Activated naive CD8-positive, alpha-beta T cell treated with anti-CD3 and anti-CD28 coated beads for 36 hours (primary cell): ENCODE data around the gene ZBTB21. TPM values are rescaled to one million over a fixed set of nuclear protein-coding genes. Genes with fewer than 3 reads are reported as not detected.

Experiments used
- DNase-seq: peaks from one replicate; pipeline ENCODE4 v3.0.0; 2021
- H3K27ac Mint-ChIP-seq: one replicate; pipeline ENCODE4 v1.8.0; 2022; ENCODE audit warnings: mild to moderate bottlenecking, moderate library complexity, mixed read lengths
- H3K27me3 Mint-ChIP-seq: one replicate; pipeline ENCODE4 v1.8.0; 2022; ENCODE audit warnings: mild to moderate bottlenecking, mixed read lengths
- H3K36me3 Mint-ChIP-seq: one replicate; pipeline ENCODE4 v1.8.0; 2021; ENCODE audit warnings: mild to moderate bottlenecking, mixed read lengths
- H3K4me1 Mint-ChIP-seq: one replicate; pipeline ENCODE4 v1.8.0; 2021; ENCODE audit warnings: mixed read lengths
- H3K4me3 Mint-ChIP-seq: one replicate; pipeline ENCODE4 v1.8.0; 2022; ENCODE audit warnings: mild to moderate bottlenecking, moderate library complexity, mixed read lengths
- H3K9me3 Mint-ChIP-seq: one replicate; pipeline ENCODE4 v1.8.0; 2022; ENCODE audit warnings: mixed read lengths
- total RNA-seq, 2 experiments: library from RNA; stranded (reverse); gene quantifications; one replicate each; pipeline ENCODE4 v1.2.3, GENCODE V29; 2021

Gene ZBTB21
- total RNA-seq, 2 experiments from 2014 or later: 29.6 to 29.7 TPM

- Mint-ChIP-seq H3K4me1 (no peaks in the 10 kb centered on the region), H3K27ac (no peak overlapping the region), H3K27me3 (no peaks in the 10 kb centered on the region), H3K4me3 (no peak overlapping the region), H3K9me3 (no peaks in the 10 kb centered on the region), H3K36me3 (no peaks in the 10 kb centered on the region)
- DNase-seq: no peak
Measured at GRCh38 chr21:42031816-42032215, 21.7 kb upstream of the ZBTB21 start.

GRCh38 chr21:42031241-42031640 is 21.1 kb upstream of the ZBTB21 start:
- Mint-ChIP-seq H3K4me1 (no peaks in the 10 kb centered on the region), H3K27ac (no peak overlapping the region), H3K4me3 (no peak overlapping the region), H3K9me3 (no peaks in the 10 kb centered on the region), H3K36me3 (no peaks in the 10 kb centered on the region), H3K27me3 (no peaks in the 10 kb centered on the region)
- no peak for DNase-seq

DNA sequence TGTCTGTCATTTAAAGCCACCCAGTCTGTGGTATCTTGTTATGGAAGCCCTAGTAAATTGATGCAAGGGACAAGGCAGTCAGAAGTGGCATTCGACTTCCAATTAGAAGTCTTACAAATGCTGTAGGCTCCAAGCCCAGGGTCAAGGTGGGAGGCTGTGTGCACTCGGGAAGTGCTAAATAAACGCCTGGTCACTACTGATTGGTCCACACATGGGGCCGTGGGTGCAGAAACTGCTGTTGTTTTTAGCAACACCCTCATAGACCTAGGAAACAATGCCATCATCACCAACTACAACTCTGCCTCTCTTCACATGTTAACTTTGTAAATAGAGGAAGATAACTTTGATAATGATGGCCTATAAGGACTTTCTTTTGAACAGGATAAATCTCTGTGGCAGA is 20.2 kb upstream of the ZBTB21 start:
- DNase-seq: no peak
- Mint-ChIP-seq H3K4me1 (no peaks in the 10 kb centered on the region), H3K27me3 (no peaks in the 10 kb centered on the region), H3K4me3 (no peak overlapping the region), H3K9me3 (no peaks in the 10 kb centered on the region), H3K36me3 (no peaks in the 10 kb centered on the region), H3K27ac (no peak overlapping the region)

DNA sequence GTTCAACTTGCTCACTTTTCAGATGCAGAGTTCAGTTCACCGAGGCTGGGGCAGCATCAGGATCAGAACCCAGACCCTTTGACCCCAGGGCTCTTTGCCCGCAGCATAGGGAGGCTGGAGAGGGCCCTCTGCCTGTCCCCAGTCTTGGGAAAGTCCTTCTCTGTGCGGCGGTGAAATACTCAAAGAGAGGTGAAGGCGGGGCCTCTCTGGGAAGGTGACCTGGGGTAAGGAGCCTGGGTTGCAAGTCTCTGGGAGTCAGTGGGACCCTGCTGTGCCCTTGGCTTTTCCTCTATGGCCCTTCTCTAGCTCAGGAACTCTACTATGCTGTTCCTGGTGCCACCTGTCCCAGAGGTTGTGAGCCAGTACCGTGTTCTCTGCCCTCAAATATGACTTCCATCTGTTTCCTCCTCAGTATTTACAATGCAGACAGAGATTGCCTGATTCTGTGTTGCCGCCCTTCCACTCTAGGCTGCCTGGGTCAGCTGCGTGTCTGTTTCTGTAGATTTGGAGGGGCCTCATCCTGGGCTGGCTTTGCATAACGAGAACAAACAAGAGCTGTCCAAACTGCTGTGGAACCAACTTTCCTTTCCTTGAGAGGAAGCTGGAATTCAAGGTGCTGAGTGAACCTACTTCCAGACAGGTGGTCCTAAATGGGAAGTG is 18.7 kb upstream of the ZBTB21 start:
- no peak for DNase-seq
- H3K9me3 Mint-ChIP-seq: no peaks in the 10 kb centered on the region
- no peak overlapping the region for H3K4me3 Mint-ChIP-seq
- H3K27ac Mint-ChIP-seq: no peak overlapping the region
- no peaks in the 10 kb centered on the region for H3K27me3 Mint-ChIP-seq
- no peaks in the 10 kb centered on the region for H3K4me1 Mint-ChIP-seq
- no peaks in the 10 kb centered on the region for H3K36me3 Mint-ChIP-seq

GRCh38 chr21:42027822-42028765 is 17.9 kb upstream of the ZBTB21 start:
- Mint-ChIP-seq H3K27me3 (no peaks in the 10 kb centered on the region), H3K9me3 (no peaks in the 10 kb centered on the region), H3K27ac (no peak overlapping the region), H3K36me3 (no peaks in the 10 kb centered on the region), H3K4me3 (no peak overlapping the region), H3K4me1 (no peaks in the 10 kb centered on the region)
- DNase-seq: no peak

GRCh38 chr21:42027085-42027821 is 17.1 kb upstream of the ZBTB21 start:
- no peaks in the 10 kb centered on the region for H3K27me3 Mint-ChIP-seq
- DNase-seq: no peak
- no peaks in the 10 kb centered on the region for H3K9me3 Mint-ChIP-seq
- H3K4me3 Mint-ChIP-seq: no peak overlapping the region
- H3K36me3 Mint-ChIP-seq: no peaks in the 10 kb centered on the region
- H3K4me1 Mint-ChIP-seq: no peaks in the 10 kb centered on the region
- no peak overlapping the region for H3K27ac Mint-ChIP-seq

- Mint-ChIP-seq H3K4me3 (no peak overlapping the region), H3K4me1 (no peaks in the 10 kb centered on the region), H3K9me3 (no peaks in the 10 kb centered on the region), H3K36me3 (no peaks in the 10 kb centered on the region), H3K27ac (no peak overlapping the region), H3K27me3 (no peaks in the 10 kb centered on the region)
- DNase-seq: no peak
Measured at GRCh38 chr21:42026082-42026435, 15.9 kb upstream of the ZBTB21 start.

GRCh38 chr21:42025376-42026081 is 15.4 kb upstream of the ZBTB21 start:
- Mint-ChIP-seq H3K27me3 (no peaks in the 10 kb centered on the region), H3K36me3 (no peaks in the 10 kb centered on the region), H3K4me1 (no peaks in the 10 kb centered on the region), H3K9me3 (no peaks in the 10 kb centered on the region), H3K27ac (no peak overlapping the region), H3K4me3 (no peak overlapping the region)
- DNase-seq: no peak

- H3K36me3 Mint-ChIP-seq: no peaks in the 10 kb centered on the region
- H3K27me3 Mint-ChIP-seq: no peaks in the 10 kb centered on the region
- H3K4me3 Mint-ChIP-seq: no peak overlapping the region
- H3K9me3 Mint-ChIP-seq: no peaks in the 10 kb centered on the region
- no peak for DNase-seq
- no peak overlapping the region for H3K27ac Mint-ChIP-seq
- no peaks in the 10 kb centered on the region for H3K4me1 Mint-ChIP-seq
Measured at GRCh38 chr21:42022906-42023305, 12.7 kb upstream of the ZBTB21 start.

- Mint-ChIP-seq H3K36me3 (no peaks in the 10 kb centered on the region), H3K27ac (no peak overlapping the region), H3K4me3 (no peak overlapping the region), H3K4me1 (no peaks in the 10 kb centered on the region), H3K9me3 (no peaks in the 10 kb centered on the region), H3K27me3 (no peaks in the 10 kb centered on the region)
- DNase-seq: no peak
Measured at GRCh38 chr21:42022091-42022430, 11.9 kb upstream of the ZBTB21 start.

GRCh38 chr21:42021371-42022090 is 11.4 kb upstream of the ZBTB21 start:
- H3K27me3 Mint-ChIP-seq: no peaks in the 10 kb centered on the region
- no peaks in the 10 kb centered on the region for H3K9me3 Mint-ChIP-seq
- no peaks in the 10 kb centered on the region for H3K4me1 Mint-ChIP-seq
- no peak overlapping the region for H3K4me3 Mint-ChIP-seq
- no peak for DNase-seq
- H3K36me3 Mint-ChIP-seq: no peaks in the 10 kb centered on the region
- no peak overlapping the region for H3K27ac Mint-ChIP-seq

- Mint-ChIP-seq H3K9me3 (no peaks in the 10 kb centered on the region), H3K36me3 (peaks cover 1% of the 10 kb centered on the region), H3K27me3 (no peaks in the 10 kb centered on the region), H3K27ac (no peak overlapping the region), H3K4me1 (no peaks in the 10 kb centered on the region), H3K4me3 (no peak overlapping the region)
- DNase-seq: no peak
Measured at GRCh38 chr21:42019706-42020105, 9.5 kb upstream of the ZBTB21 start.

- H3K27ac Mint-ChIP-seq: no peak overlapping the region
- H3K4me1 Mint-ChIP-seq: no peaks in the 10 kb centered on the region
- no peak overlapping the region for H3K4me3 Mint-ChIP-seq
- DNase-seq: no peak
- no peaks in the 10 kb centered on the region for H3K9me3 Mint-ChIP-seq
- H3K27me3 Mint-ChIP-seq: no peaks in the 10 kb centered on the region
- peaks cover 1% of the 10 kb centered on the region for H3K36me3 Mint-ChIP-seq
Measured at GRCh38 chr21:42019101-42019605, 9.0 kb upstream of the ZBTB21 start.

GRCh38 chr21:42017022-42017421 is 6.9 kb upstream of the ZBTB21 start:
- no peaks in the 10 kb centered on the region for H3K27me3 Mint-ChIP-seq
- no peak overlapping the region for H3K4me3 Mint-ChIP-seq
- H3K4me1 Mint-ChIP-seq: no peaks in the 10 kb centered on the region
- no peak for DNase-seq
- no peak overlapping the region for H3K27ac Mint-ChIP-seq
- H3K9me3 Mint-ChIP-seq: no peaks in the 10 kb centered on the region
- H3K36me3 Mint-ChIP-seq: peaks cover 1% of the 10 kb centered on the region
